ENCODE measurements around the gene IER3IP1.
"Not testable (repeated sequence)": the region's sequence is repeated elsewhere in the genome, so short reads cannot be mapped to it uniquely, and the experiment has no call there.

Gene IER3IP1

DNA sequence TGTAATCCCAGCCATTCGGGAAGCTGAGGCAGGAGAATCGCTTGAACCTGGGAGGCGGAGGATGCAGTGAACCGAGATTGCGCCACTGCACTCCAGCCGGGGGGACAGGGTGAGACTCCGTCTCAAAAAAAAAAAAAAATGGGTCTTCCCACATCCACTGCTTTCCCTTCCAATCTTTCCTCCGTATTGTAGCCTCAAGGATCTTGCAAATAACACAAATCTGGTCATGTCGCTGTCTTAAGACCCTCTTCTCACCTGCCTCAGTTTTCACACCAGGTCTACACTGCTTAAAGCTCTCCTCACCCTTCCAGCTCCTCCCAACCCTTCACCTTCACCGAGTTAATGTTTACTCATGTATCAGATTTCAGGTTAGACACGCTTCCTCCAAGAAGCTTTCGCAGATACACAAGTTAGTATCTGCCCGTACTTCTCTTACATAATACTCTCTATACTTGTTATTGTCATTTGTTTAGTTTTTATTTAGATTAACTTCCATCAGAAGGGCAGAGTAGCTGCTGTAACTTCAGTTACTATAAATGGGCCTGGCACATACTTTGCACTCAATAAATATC is 1.5 kb downstream of the IER3IP1 start:
- TF ChIP-seq, protein P1, sequence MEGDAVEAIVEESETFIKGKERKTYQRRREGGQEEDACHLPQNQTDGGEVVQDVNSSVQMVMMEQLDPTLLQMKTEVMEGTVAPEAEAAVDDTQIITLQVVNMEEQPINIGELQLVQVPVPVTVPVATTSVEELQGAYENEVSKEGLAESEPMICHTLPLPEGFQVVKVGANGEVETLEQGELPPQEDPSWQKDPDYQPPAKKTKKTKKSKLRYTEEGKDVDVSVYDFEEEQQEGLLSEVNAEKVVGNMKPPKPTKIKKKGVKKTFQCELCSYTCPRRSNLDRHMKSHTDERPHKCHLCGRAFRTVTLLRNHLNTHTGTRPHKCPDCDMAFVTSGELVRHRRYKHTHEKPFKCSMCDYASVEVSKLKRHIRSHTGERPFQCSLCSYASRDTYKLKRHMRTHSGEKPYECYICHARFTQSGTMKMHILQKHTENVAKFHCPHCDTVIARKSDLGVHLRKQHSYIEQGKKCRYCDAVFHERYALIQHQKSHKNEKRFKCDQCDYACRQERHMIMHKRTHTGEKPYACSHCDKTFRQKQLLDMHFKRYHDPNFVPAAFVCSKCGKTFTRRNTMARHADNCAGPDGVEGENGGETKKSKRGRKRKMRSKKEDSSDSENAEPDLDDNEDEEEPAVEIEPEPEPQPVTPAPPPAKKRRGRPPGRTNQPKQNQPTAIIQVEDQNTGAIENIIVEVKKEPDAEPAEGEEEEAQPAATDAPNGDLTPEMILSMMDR (conservative IDR thresholded peaks at IDR 0.05): no peak
- no peak for TF ChIP-seq ZFX (IDR thresholded peaks at IDR 0.05)
- peak overlapping the region; percentile 45 for H3K27ac ChIP-seq

DNA sequence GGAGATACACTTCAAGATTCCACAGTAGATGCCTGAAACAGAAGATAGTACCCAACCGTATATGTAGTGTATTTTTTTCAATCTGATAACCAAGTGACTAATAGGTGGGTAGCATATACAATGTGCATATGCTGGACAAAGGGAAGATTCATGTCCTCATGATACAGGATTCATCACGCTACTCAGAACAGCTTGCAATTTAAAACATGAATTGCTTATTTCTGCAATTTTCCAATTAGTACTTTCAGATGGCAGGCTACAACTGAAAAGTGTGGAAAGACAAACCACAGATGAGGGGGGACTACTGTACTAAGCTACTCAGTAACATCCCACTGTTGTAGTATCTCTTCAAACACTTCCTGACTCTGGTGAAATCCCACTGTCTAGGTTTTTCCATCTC is 3.7 kb downstream of the IER3IP1 start:
- H3K27ac ChIP-seq: no peak overlapping the region
- TF ChIP-seq ZFX (IDR thresholded peaks at IDR 0.05): no peak
- TF ChIP-seq, protein P1 (conservative IDR thresholded peaks at IDR 0.05): no peak

DNA sequence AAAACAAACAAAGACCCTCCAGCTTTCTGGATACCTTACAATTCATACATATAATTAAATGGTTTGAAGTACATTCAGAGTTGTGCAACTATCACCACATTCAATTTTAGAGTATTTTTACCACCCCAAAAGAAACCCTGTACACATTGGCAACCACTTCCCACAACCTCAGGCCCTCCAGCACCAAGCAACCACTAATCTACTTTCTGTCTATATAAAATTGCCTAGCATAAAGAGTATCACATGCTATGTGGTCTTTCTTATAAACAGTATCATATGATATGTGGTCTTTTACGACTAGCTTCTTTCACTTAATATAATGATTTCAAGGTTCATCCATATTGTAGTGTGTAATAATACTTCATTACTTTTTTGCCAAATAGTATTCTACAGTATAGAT is 7.3 kb downstream of the IER3IP1 start:
- H3K27ac ChIP-seq: no peak overlapping the region
- TF ChIP-seq, protein P1 (conservative IDR thresholded peaks at IDR 0.05): no peak
- no peak for TF ChIP-seq ZFX (IDR thresholded peaks at IDR 0.05)

DNA sequence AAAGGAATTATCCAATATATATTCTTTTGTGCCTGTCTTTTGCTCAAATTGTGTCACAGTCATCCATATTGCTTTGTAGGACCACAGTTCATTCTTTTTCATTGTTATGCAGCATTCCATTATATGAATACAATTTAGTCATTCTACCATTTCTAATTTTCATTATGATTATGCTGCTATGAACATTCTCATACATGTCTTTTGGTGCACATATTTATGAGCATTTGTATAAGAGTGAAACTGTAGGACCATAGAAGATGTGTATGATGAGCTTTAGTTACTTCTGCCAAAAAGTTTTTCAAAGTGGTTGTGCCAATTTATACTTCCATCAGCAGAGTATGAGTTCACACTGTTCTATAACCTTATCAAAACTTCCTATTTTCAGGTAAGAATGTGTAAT is 7.7 kb downstream of the IER3IP1 start:
- no peak for TF ChIP-seq ZFX (IDR thresholded peaks at IDR 0.05)
- TF ChIP-seq, protein P1 (conservative IDR thresholded peaks at IDR 0.05): no peak
- H3K27ac ChIP-seq: no peak overlapping the region

DNA sequence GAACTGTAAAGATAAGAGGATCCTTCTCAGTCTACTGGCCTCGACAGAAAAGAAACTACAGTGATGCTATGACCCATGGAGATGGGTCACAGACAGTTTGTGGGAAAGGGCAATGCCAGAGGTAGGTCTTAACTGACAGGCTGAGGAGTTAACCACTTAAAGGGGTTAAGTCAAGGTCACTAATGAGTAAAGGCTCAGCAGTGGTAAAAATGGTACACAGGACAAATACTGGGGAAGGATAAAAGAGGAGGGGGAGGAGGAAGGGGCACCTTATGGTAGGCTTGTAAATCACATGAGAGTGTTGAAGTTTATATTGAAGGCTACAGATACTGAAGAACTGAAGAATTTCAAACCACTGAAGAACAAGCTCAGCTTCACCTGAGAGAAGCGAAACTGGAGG is 9.9 kb downstream of the IER3IP1 start:
- no peak for TF ChIP-seq ZFX (IDR thresholded peaks at IDR 0.05)
- TF ChIP-seq, protein P1 (conservative IDR thresholded peaks at IDR 0.05): no peak
- H3K27ac ChIP-seq: no peak overlapping the region

DNA sequence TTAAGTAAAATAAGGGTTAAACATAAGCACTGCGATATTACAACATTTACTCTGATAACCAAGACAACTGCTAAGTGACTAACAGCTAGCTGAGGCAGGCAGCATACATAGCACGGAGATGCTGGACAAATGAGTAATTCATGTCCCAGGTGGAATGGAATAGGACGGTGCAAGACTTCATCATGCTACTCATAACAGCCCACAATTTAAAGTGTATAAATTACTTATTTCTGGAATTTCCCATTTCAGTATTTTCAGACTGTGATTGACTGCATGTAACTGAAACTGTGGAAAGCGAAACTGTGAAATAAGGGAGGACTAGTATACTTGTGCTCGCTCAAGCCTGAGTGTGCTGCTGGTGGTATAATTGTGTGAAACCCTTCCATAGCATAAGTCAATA is 12.9 kb downstream of the IER3IP1 start:
- no peak overlapping the region for H3K27ac ChIP-seq
- no peak for TF ChIP-seq ZFX (IDR thresholded peaks at IDR 0.05)

GRCh38 chr18:47160256-47160655 is 15.9 kb downstream of the IER3IP1 start:
- H3K27ac ChIP-seq: no peak overlapping the region
- TF ChIP-seq, protein P1 (conservative IDR thresholded peaks at IDR 0.05): no peak
- TF ChIP-seq ZFX (IDR thresholded peaks at IDR 0.05): no peak

DNA sequence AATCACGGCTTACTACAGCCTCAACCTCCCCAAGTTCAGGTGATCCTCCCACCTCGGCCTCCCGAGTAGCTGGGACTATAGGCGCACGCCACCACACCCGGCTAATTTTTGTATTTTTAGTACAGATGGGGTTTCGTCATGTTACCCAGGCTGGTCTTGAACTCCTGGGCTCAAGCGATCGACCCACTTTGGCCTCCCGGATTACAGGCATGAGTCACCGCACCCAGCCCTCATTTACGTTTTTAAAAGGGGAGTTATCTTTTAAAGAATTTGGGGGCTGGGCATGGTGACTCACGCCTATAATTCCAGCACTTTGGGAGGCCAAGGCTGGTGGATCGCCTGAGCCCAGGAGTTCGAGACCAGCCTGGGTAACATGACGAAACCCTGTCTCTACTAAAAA is 17.8 kb downstream of the IER3IP1 start:
- not testable (repeated sequence) for H3K27ac ChIP-seq

Measured in C4-2B (cell line).